Transverse colon (tissue), 4 donors: Measurements from ENCODE around the gene ATAD1. TPM values are rescaled to one million over a fixed set of nuclear protein-coding genes. Genes with fewer than 3 reads are reported as not detected.
A peak's percentile ranks its signal among the peaks of the same experiment; 100 is the strongest.

Experiments
- DNase-seq: peaks from one replicate; pipeline ENCODE4 v3.0.0-alpha.2; 2019
- H3K27ac ChIP-seq, 4 donors: fragments of 200-600 bp; sonication (generic); 2 replicates each; pipeline ENCODE4 v1.5.1; 2016 to 2018; ENCODE audit warnings: inconsistent platforms in 4 of 4
- H3K27me3 ChIP-seq: fragments of 200-600 bp; sonication (generic); 2 replicates; pipeline ENCODE4 v1.5.1; 2017; ENCODE audit warnings: inconsistent platforms
- H3K36me3 ChIP-seq, 4 donors: fragments of 200-600 bp; sonication (generic); 2 replicates each; pipeline ENCODE4 v1.5.1; 2017 to 2019; ENCODE audit warnings: inconsistent platforms in 4 of 4
- H3K4me1 ChIP-seq, 4 donors: fragments of 200-600 bp; sonication (generic); 2 replicates each; pipeline ENCODE4 v1.5.1; 2017 to 2020; ENCODE audit warnings: inconsistent platforms in 4 of 4
- H3K4me3 ChIP-seq, 4 donors: fragments of 200-600 bp; sonication (generic); 1 replicate in 1 of 4; 2 replicates in 3 of 4; pipeline versions ENCODE4 v1.5.1 to v1.6.1; 2017 to 2019; ENCODE audit warnings: inconsistent platforms in 4 of 4
- H3K9me3 ChIP-seq, 2 donors: fragments of 200-600 bp; sonication (generic); 2 replicates each; pipeline ENCODE4 v1.5.1; 2017 to 2019; ENCODE audit warnings: inconsistent platforms in 2 of 2
- EP300 ChIP-seq: sonication (generic); formaldehyde crosslinking; IDR thresholded peaks from one replicate; pipeline ENCODE4 v1.6.1; 2017; ENCODE audit warnings: antibody characterized with exemption, low read depth
- POLR2A ChIP-seq: fragments of 450-650 bp; IDR thresholded peaks from one replicate; pipeline ENCODE4 v1.6.1; 2016; ENCODE audit warnings: antibody characterized with exemption, mild to moderate bottlenecking, moderate library complexity
- POLR2AphosphoS5 ChIP-seq, 3 donors: sonication (generic); formaldehyde crosslinking; IDR thresholded peaks; one replicate each; pipeline ENCODE4 v1.6.1; 2016; ENCODE audit warnings: antibody characterized with exemption in 3 of 3
- WGBS, 2 donors: methylation state at CpG; one replicate each; pipeline ENCODE4 v1.1.5; 2018; ENCODE audit warnings: low coverage in 1 of 2; 5-methylcytosine and 5-hydroxymethylcytosine counted together
- in situ Hi-C, 4 donors: fragments of 200-750 bp; cut with MboI; loops; one replicate each; pipeline versions ENCODE4 v1.15.0 to v1.15.1; 2017; ENCODE audit warnings: low sequenced_read_pairs in 3 of 4, low pct_ligation_motif_present in 1 of 4, low pct_unique_long_range_greater_than_20kb in 1 of 4
- intact Hi-C: fragments of 100-400 bp; cut with DNase I; formaldehyde crosslinking; loops from one replicate; pipeline ENCODE4 v1.15.1; 2023; ENCODE audit warnings: low total_unique reads
- total RNA-seq, 4 donors: library from RNA; depleted of rRNA; stranded (reverse); fragments of >200 nt; gene quantifications; one replicate each; pipeline ENCODE4 v1.1.0, GENCODE V29; 2016
- TF ChIP-seq, protein P1 (sequence below), 5 experiments: fragments of 200-600 bp in 3 of 5; fragments of 450-650 bp in 2 of 5; sonication (generic) in 3 of 5; IDR thresholded peaks; 1 replicate in 2 of 5; 2 replicates in 3 of 5; pipeline ENCODE4 v1.5.1; 2016 to 2017; ENCODE audit warnings: antibody characterized with exemption in 5 of 5, inconsistent platforms in 3 of 5, mild to moderate bottlenecking in 2 of 5, moderate library complexity in 1 of 5

Gene ATAD1
- total RNA-seq, 4 donors from 2014 or later, result 8.6 to 43.5 (median 35.8) TPM

DNA sequence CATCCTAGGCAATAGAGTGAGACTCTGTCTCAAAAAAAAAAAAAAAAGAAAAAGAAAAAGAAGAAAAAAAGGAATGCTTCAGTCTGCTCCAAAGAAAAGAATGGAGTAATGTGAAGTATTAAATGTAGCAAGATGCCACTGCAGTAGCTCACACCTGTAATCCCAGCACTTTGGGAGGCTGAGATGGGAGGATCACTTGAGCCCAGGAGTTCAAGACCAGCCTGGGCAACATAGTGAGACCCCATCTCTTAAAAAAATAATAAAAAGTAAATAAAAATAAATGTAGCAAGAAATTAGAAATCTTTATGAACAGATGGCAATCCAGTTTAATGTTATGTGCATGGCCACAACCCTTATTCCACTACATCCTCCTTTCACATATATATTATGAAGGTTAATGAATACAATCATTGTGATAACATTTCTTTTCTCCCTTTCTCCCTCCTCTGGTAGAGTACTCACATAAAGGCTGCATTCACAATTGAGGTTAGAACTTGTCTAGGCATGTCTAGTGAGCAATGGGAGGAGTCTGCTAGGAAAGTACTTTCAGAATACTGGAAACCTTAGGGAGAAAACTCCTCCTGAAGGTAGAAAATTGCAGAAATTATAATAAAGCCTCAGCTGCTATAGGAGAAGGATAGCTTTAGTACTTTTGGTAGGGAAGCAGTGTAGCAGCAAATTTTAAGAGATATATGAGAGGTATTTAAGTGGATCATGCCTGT, 24.9 kb upstream of the ATAD1 start:
- H3K4me1 ChIP-seq, result peaks cover 0 to 16% (median 6%) of the 10 kb centered on the region in 4 donors
- in situ Hi-C loops (loop anchor here in 1 of 4 donors (25.0 kb wide), 1 partner anchor 694 kb away; no protein-coding TSS in a partner anchor), intact Hi-C loops (no loop called here)
- H3K36me3 ChIP-seq, result no peaks in the 10 kb centered on the region
- DNase-seq, result no peak
- peak overlapping the region; percentile 56 to 67 (median 65) for H3K27ac ChIP-seq
- H3K9me3 ChIP-seq, result no peaks in the 10 kb centered on the region
- H3K4me3 ChIP-seq, result no peak overlapping the region
- TF ChIP-seq POLR2A (no peak), POLR2AphosphoS5 (IDR thresholded peaks at IDR 0.05) (no peak)
- H3K27me3 ChIP-seq, result no peaks in the 10 kb centered on the region

DNA sequence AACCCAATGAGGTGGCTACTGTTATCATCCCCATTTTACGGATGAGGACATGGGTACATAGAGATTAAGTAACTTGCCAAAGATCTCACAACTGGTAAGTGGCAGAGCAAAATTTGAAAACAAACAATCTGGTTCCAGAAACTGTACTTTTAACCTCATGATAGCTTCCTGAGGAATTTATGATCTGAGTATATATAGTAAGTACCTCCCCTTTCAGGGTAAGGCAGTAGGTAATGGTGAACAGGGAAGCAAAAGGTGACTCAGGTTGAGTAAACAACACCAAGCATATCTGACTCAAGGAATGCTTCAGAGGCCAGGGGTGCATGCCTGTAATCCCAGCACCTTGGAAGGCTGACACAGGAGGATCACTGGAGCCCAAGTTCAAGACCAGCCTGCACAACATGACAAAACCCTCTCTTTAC, 24.2 kb upstream of the ATAD1 start:
- intact Hi-C loops (no loop called here), in situ Hi-C loops (loop anchor here in 1 of 4 donors (25.0 kb wide), 1 partner anchor 695 kb away; no protein-coding TSS in a partner anchor)
- Histone ChIP-seq H3K9me3 (no peaks in the 10 kb centered on the region), H3K4me3 (no peak overlapping the region), H3K36me3 (no peaks in the 10 kb centered on the region), H3K27ac (peak overlapping the region; percentile 56 to 67 (median 66)), H3K27me3 (no peaks in the 10 kb centered on the region), H3K4me1 (peaks cover 0 to 16% (median 6%) of the 10 kb centered on the region in 4 donors)
- 67 to 74% methylated on average over 1 of the region's 1 CpG for WGBS, 2 donors
- TF ChIP-seq, protein P1, sequence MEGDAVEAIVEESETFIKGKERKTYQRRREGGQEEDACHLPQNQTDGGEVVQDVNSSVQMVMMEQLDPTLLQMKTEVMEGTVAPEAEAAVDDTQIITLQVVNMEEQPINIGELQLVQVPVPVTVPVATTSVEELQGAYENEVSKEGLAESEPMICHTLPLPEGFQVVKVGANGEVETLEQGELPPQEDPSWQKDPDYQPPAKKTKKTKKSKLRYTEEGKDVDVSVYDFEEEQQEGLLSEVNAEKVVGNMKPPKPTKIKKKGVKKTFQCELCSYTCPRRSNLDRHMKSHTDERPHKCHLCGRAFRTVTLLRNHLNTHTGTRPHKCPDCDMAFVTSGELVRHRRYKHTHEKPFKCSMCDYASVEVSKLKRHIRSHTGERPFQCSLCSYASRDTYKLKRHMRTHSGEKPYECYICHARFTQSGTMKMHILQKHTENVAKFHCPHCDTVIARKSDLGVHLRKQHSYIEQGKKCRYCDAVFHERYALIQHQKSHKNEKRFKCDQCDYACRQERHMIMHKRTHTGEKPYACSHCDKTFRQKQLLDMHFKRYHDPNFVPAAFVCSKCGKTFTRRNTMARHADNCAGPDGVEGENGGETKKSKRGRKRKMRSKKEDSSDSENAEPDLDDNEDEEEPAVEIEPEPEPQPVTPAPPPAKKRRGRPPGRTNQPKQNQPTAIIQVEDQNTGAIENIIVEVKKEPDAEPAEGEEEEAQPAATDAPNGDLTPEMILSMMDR (IDR thresholded peaks at IDR 0.05), result no peak
- peak in 2 of 3 donors; percentile 24 to 70 for TF ChIP-seq POLR2AphosphoS5 (IDR thresholded peaks at IDR 0.05)
- DNase-seq, result peak; percentile 72

DNA sequence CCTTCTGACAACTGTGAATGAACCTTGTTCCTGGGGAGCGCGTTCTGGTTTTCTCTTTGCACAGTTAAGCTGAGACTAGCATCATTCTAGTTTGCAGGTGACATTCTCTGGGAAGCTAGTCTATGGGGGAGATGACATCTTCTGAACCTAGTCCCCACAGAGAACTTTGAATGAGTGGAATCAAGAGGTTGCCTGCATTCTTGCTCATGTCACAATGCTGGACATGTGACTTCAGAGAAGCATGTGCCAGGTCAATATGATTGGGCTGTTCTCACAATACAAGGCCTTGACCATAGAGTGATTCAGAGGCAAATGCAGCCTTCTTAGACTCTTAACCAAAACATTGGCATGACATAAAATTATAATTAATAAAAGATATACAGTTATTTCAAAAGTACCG, 23.2 kb upstream of the ATAD1 start:
- Histone ChIP-seq H3K4me3 (no peak overlapping the region), H3K36me3 (no peaks in the 10 kb centered on the region), H3K27ac (no peak overlapping the region), H3K9me3 (no peaks in the 10 kb centered on the region), H3K4me1 (peaks cover 0 to 16% (median 6%) of the 10 kb centered on the region in 4 donors), H3K27me3 (no peaks in the 10 kb centered on the region)
- 78 to 92% methylated on average over 1 to 3 of the region's 3 CpGs for WGBS, 2 donors
- no peak for DNase-seq
- TF ChIP-seq, protein P1 (IDR thresholded peaks at IDR 0.05), result no peak
- TF ChIP-seq EP300, result no peak
- no peak for TF ChIP-seq POLR2A
- TF ChIP-seq POLR2AphosphoS5 (IDR thresholded peaks at IDR 0.05), result no peak
- intact Hi-C loops (no loop called here), in situ Hi-C loops (loop anchor here in 1 of 4 donors (25.0 kb wide), 1 partner anchor 696 kb away; no protein-coding TSS in a partner anchor)

DNA sequence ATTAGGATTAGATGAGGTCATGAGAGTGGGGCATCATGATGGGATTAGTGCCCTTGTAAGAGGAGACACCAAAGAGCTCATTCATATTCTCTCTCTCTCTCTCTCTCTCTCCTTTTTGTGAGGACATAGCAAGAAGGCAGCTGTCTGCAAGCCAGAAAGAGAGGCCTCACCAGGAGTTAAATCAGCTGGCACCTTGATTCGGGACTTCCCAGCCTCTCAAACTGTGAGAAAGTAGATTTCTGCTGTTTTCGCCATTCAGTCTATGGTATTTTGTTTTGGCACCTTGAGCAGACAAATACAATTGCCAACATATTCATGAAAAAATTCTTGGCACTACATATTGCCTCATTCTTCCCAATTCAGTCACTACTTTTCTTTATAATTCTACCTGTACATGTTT, 20.6 kb upstream of the ATAD1 start:
- in situ Hi-C loops (loop anchor here in 1 of 4 donors (25.0 kb wide), 1 partner anchor 699 kb away; no protein-coding TSS in a partner anchor), intact Hi-C loops (no loop called here)
- Histone ChIP-seq H3K27me3 (no peaks in the 10 kb centered on the region), H3K27ac (no peak overlapping the region), H3K9me3 (no peaks in the 10 kb centered on the region), H3K4me3 (no peak overlapping the region), H3K36me3 (no peaks in the 10 kb centered on the region), H3K4me1 (peaks cover 0 to 16% (median 6%) of the 10 kb centered on the region in 4 donors)
- TF ChIP-seq POLR2A (no peak), EP300 (no peak), POLR2AphosphoS5 (IDR thresholded peaks at IDR 0.05) (no peak)
- 90 to 97% methylated on average over 2 of the region's 2 CpGs for WGBS, 2 donors
- DNase-seq, result no peak

DNA sequence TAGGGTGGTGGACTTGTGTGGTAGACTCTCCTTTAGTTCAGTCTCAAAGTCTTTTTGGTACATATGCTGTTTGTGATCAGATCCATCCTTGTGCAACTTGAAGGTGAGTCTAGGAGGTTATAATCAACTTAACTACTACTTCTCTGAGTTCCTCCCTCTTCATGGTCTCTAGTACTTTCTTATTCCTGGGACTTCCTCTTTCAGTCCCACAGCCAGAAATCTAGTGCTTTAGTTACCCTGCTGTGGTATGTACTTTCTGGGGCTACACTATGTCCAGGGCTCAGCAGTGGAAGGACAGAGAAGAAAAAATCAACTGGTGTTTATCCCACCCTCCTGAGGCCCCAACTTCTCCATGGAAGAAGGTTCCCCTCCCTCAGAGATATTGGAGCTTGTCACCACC, 19.4 kb upstream of the ATAD1 start:
- H3K4me3 ChIP-seq, result no peak overlapping the region
- no peaks in the 10 kb centered on the region for H3K36me3 ChIP-seq
- intact Hi-C loops, result no loop called here
- no peak overlapping the region for H3K27ac ChIP-seq
- peaks cover 0 to 9% (median 4%) of the 10 kb centered on the region in 4 donors for H3K4me1 ChIP-seq
- H3K9me3 ChIP-seq, result no peaks in the 10 kb centered on the region
- no peaks in the 10 kb centered on the region for H3K27me3 ChIP-seq
- in situ Hi-C loops, result loop anchor here in 1 of 4 donors (25.0 kb wide), 1 partner anchor 700 kb away; no protein-coding TSS in a partner anchor
- TF ChIP-seq POLR2AphosphoS5 (IDR thresholded peaks at IDR 0.05), result no peak
- no peak for TF ChIP-seq POLR2A
- no peak for TF ChIP-seq EP300
- TF ChIP-seq, protein P1 (IDR thresholded peaks at IDR 0.05), result no peak
- DNase-seq, result no peak
